ENCODE results near the gene CACNG8.

The CACNG8 gene

GRCh38 chr19:54009440-54009839 is 46.7 kb downstream of the CACNG8 start:
- no peak overlapping the region for H3K4me3 ChIP-seq (ENCODE audit: low read length)
- DNase-seq (ENCODE audit: low read depth): no peak
- no peak; the same call in 1 of the 2 replicates for TF ChIP-seq CTCF (conservative IDR thresholded peaks at IDR 0.05; ENCODE audit: low read length)

GRCh38 chr19:54010474-54010873 is 47.7 kb downstream of the CACNG8 start:
- DNase-seq (ENCODE audit: low read depth): no peak
- no peak for TF ChIP-seq CTCF (conservative IDR thresholded peaks at IDR 0.05; ENCODE audit: low read length)
- H3K4me3 ChIP-seq (ENCODE audit: low read length): no peak overlapping the region

- no peak for TF ChIP-seq CTCF (conservative IDR thresholded peaks at IDR 0.05; ENCODE audit: low read length)
These were observed 48.9 kb downstream of the CACNG8 start for GRCh38 chr19:54011507-54012211.

DNA sequence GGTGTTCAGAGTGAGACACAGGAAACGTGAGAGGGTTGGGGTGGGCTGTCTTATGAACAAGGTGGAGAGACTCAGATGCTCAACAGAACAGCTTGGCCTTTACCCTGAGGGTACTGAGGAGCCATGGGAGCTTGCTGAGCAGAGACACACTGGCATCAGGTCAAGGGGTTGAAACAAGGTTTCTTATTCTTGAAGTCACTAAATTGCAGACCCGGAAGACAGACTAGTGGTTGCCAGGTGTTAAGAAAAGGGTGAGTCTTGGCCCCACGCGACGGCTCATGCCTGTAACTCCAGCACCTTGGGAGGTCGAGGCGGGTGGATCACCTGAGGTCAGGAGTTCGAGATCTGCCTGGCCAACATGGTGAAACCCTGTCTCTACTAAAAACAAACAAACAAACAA is 51.1 kb downstream of the CACNG8 start:
- no peak for DNase-seq (ENCODE audit: low read depth)
- TF ChIP-seq CTCF (conservative IDR thresholded peaks at IDR 0.05; ENCODE audit: low read length): no peak
- no peak overlapping the region for H3K4me3 ChIP-seq (ENCODE audit: low read length)

More at GRCh38 chr19:54011507-54012211, 48.9 kb downstream of the CACNG8 start:
- H3K4me3 ChIP-seq (ENCODE audit: low read length): no peak overlapping the region
- no peak for DNase-seq (ENCODE audit: low read depth)

DNA sequence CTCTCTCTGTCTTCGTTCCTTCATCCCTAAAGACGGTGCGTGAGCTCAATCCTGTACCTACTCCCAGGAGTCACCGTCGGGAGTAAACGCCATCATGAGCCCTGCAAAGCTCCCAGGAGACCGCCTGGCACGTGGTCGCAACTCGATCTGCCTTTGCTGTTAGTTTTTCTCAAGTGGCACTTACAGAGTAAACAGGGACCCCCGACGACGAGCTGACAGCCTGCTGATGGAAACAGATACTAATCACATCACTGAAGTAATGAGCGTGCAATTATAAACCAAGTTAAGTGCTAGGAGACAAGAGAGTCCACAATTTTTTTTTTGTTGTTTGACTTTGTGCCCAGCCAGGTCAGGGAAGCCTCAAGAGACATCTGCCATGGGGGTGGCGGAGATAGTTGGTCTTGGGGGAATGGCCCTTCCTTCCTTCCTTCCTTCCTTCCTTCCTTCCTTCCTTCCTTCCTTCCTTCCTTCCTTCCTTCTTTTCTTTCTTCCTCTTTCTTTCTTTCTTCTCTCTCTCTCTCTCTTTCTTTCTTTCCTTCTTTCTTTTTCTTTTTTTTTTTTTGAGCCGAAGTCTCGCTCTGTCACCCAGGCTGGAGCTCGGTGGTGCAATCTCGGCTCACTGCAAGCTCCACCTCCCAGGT is 52.3 kb downstream of the CACNG8 start:
- TF ChIP-seq CTCF (conservative IDR thresholded peaks at IDR 0.05; ENCODE audit: low read length): no peak
- DNase-seq (ENCODE audit: low read depth): no peak
- no peak overlapping the region for H3K4me3 ChIP-seq (ENCODE audit: low read length)

DNA sequence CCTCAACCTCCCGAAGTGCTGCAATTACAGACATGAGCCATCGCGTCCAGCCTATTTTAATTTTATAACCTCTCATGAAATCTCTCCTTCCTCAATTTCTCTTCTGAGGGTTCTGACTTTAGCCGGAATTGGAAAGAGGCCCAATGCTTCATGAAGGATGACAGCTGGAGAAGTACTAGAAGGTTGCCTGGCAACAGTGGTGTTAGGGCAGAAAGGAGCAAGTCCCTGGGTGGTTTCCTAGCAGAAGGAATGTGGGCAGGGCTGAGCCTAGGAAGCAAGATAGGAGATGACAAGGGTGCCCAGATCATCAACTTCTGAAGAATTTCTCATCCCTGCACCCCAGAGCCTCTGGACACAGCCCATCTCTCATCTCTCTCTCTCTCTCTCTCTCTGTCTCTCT is 54.5 kb downstream of the CACNG8 start:
- peak; percentile 12 for DNase-seq (ENCODE audit: low read depth)
- H3K4me3 ChIP-seq (ENCODE audit: low read length): no peak overlapping the region
- no peak for TF ChIP-seq CTCF (conservative IDR thresholded peaks at IDR 0.05; ENCODE audit: low read length)

- no peak overlapping the region for H3K4me3 ChIP-seq (ENCODE audit: low read length)
- no peak for TF ChIP-seq CTCF (conservative IDR thresholded peaks at IDR 0.05; ENCODE audit: low read length)
- DNase-seq (ENCODE audit: low read depth): no peak
These were observed 58.6 kb downstream of the CACNG8 start for GRCh38 chr19:54021363-54021762.

Measured in AG10803 (cell line).